ENCODE data around the gene LHFPL6. TPM values are rescaled to one million over a fixed set of nuclear protein-coding genes. Genes with fewer than 3 reads are reported as not detected.

LHFPL6 gene
- total and polyA plus RNA-seq, 9 of the 15 experiments (the other 6 are each of a cell fraction or from before 2014, with no cell fraction given): 0.18 TPM; not detected in 8

DNA sequence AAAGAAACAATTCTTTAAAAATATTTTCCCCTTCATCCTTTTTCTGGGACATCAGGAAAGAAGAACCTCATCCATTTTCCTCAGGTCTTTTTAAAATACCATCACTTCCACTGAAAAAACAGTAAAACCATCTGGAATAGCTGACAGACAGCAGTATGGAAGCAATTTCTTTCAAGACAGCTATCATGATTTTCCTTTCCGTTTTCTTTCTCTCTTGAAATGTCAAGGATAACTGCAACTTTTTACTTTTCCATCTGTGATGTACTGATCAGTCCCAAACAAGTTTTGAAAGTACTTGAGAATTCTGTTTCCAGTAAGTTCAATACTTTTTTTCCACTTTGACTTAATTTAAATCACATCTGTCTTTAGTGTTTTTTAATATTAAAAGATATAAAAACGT is 211.2 kb downstream of the LHFPL6 start:
- in situ Hi-C loops (cut with MboI): no loop called here
- CTCF ChIA-PET (ENCODE audit: low intra/inter-chr PET ratio): no interaction called here
- Histone ChIP-seq H4K20me1 (replicated peaks; ENCODE audit: control insufficient read depth, insufficient read depth, low read length) (no peaks in the 10 kb centered on the region), H3K9ac (ENCODE audit: insufficient read depth in 1 of 2, low read depth in 2 of 2, low read length in 2 of 2) (no peak overlapping the region), H3K4me1 (replicated peaks in 1 of 2; ENCODE audit: control insufficient read depth in 2 of 2, insufficient read depth in 2 of 2, low read length in 2 of 2) (no peaks in the 10 kb centered on the region), H3K27ac (ENCODE audit: extremely low read depth, low read depth, low read length) (no peak overlapping the region), H3K9me1 (ENCODE audit: control insufficient read depth, insufficient read depth, low read length) (no peaks in the 10 kb centered on the region), H2AFZ (ENCODE audit: low read depth, low read length) (no peak overlapping the region), H3K4me2 (ENCODE audit: insufficient read depth, low read length) (no peak overlapping the region), H3K4me3 (no peak overlapping the region), H3K27me3 (ENCODE audit: control insufficient read depth in 2 of 2, insufficient read depth in 2 of 2, low read length in 2 of 2) (no peaks in the 10 kb centered on the region), H3K36me3 (ENCODE audit: control insufficient read depth, insufficient read depth, low read length) (no peaks in the 10 kb centered on the region), H3K79me2 (ENCODE audit: control insufficient read depth, insufficient read depth, low read length) (no peaks in the 10 kb centered on the region), H3K9me3 (replicated peaks; ENCODE audit: control insufficient read depth, insufficient read depth, low read depth, low read length) (no peaks in the 10 kb centered on the region)
- POLR2A ChIA-PET: interaction anchor here (0.8 kb wide), 1 partner anchor 18 kb away, joined by 3 read pairs; no protein-coding TSS in a partner anchor
- no TSS peak for BruUV-seq (replicated peaks)
- TF ChIP-seq RAD21 (CRISPR knock-in tag; conservative IDR thresholded peaks at IDR 0.05 in 1 of 2, IDR thresholded peaks at IDR 0.05 in 1 of 2): no peak
- TF ChIP-seq MED1 (CRISPR knock-in tag; IDR thresholded peaks at IDR 0.05; ENCODE audit: borderline replicate concordance): no peak
- TF ChIP-seq U2AF1 (optimal IDR thresholded peaks at IDR 0.05; ENCODE audit: low read depth, low read length): no peak
- TF ChIP-seq SRSF1 (IDR thresholded peaks at IDR 0.05; ENCODE audit: low read depth, low read length): no peak
- TF ChIP-seq YY1 (IDR thresholded peaks at IDR 0.05; ENCODE audit: borderline replicate concordance in 1 of 3, control insufficient read depth in 1 of 3, extremely low read depth in 1 of 3, insufficient read depth in 3 of 3, insufficient read length in 1 of 3, insufficient replicate concordance in 2 of 3, low read depth in 1 of 3, low read length in 2 of 3): no peak
- no peak for TF ChIP-seq ILF3 (IDR thresholded peaks at IDR 0.05; ENCODE audit: borderline replicate concordance)
- TF ChIP-seq, protein P1, sequence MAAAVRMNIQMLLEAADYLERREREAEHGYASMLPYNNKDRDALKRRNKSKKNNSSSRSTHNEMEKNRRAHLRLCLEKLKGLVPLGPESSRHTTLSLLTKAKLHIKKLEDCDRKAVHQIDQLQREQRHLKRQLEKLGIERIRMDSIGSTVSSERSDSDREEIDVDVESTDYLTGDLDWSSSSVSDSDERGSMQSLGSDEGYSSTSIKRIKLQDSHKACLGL (CRISPR knock-in tag; IDR thresholded peaks at IDR 0.05; ENCODE audit: borderline replicate concordance, poor library complexity, severe bottlenecking): no peak
- TF ChIP-seq, protein P2, sequence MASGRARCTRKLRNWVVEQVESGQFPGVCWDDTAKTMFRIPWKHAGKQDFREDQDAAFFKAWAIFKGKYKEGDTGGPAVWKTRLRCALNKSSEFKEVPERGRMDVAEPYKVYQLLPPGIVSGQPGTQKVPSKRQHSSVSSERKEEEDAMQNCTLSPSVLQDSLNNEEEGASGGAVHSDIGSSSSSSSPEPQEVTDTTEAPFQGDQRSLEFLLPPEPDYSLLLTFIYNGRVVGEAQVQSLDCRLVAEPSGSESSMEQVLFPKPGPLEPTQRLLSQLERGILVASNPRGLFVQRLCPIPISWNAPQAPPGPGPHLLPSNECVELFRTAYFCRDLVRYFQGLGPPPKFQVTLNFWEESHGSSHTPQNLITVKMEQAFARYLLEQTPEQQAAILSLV (tag; IDR thresholded peaks at IDR 0.05): no peak
- no peak for TF ChIP-seq CREB3 (tag; conservative IDR thresholded peaks at IDR 0.05; ENCODE audit: low read depth)
- no peak for TF ChIP-seq GABPB2 (CRISPR knock-in tag; conservative IDR thresholded peaks at IDR 0.05)
- TF ChIP-seq HEY1 (CRISPR knock-in tag; IDR thresholded peaks at IDR 0.05; ENCODE audit: borderline replicate concordance): no peak
- TF ChIP-seq, protein P3, sequence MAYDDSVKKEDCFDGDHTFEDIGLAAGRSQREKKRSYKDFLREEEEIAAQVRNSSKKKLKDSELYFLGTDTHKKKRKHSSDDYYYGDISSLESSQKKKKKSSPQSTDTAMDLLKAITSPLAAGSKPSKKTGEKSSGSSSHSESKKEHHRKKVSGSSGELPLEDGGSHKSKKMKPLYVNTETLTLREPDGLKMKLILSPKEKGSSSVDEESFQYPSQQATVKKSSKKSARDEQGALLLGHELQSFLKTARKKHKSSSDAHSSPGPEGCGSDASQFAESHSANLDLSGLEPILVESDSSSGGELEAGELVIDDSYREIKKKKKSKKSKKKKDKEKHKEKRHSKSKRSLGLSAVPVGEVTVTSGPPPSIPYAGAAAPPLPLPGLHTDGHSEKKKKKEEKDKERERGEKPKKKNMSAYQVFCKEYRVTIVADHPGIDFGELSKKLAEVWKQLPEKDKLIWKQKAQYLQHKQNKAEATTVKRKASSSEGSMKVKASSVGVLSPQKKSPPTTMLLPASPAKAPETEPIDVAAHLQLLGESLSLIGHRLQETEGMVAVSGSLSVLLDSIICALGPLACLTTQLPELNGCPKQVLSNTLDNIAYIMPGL (CRISPR knock-in tag; IDR thresholded peaks at IDR 0.05): no peak
- no peak for TF ChIP-seq SRSF9 (IDR thresholded peaks at IDR 0.05; ENCODE audit: borderline replicate concordance, low read depth, low read length)
- TF ChIP-seq PHF20 (IDR thresholded peaks at IDR 0.05; ENCODE audit: partially characterized antibody): no peak
- no peak for TF ChIP-seq MCM7 (IDR thresholded peaks at IDR 0.05)
- intact Hi-C loops (cut with micrococcal nuclease): no loop called here
- ATAC-seq (no peak), FAIRE-seq (no peak), DNase-seq (ENCODE audit: extremely low read depth in 1 of 4, low spot score in 3 of 4) (no peak)
- WGBS (ENCODE audit: insufficient coverage, low coverage, missing lambda C conversion rate): 0% methylated on average over 2 of the region's 2 CpGs
